NCI-H2196 (cell line): ENCODE results near the gene MRGPRD.
A peak's percentile ranks its signal among the peaks of the same experiment; 100 is the strongest.
"Not testable (repeated sequence)": the region's sequence is repeated elsewhere in the genome, so short reads cannot be mapped to it uniquely, and the experiment has no call there.

ENCODE experiments used
- DNase-seq: peaks from one replicate; lab custom pipeline; 2025; ENCODE audit not compliant: unreplicated experiment; lab: John Stamatoyannopoulos, UW

MRGPRD gene

DNA sequence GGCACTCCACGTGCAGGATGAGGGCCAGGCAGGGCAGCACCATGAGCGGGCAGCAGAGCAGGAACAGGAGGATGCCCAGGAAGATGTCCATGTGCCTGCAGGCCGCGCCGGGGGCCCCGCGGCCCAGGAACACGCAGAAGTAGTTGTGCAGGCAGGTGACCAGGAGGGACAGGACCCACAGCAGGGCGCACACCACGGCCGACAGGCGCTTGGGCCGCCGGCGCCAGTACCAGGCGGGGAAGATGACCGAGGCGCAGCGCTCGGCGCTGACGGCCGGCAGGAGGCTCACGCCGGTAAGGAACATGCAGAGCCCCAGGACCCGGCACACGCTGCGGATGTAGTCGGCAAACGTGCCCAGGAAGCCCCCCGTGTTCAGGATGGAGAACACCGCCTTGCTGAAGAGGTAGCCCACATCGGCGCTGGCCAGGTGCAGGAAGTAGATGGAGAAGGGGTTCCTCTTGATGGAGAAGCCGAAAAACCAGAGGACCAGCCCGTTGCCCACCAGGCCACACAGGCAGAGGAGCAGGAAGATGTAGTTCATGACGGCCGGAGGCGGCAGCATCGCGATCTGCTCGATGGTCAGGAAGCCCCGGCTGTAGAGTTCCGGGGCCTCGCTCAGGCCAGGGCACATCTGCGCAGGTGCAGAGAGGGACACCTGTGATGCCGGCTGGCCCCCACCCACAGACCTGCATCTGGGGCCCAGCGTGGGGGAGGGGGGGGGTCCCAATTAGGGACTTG, 25.0 kb upstream of the MRGPRD start:
- DNase-seq, result no peak

DNA sequence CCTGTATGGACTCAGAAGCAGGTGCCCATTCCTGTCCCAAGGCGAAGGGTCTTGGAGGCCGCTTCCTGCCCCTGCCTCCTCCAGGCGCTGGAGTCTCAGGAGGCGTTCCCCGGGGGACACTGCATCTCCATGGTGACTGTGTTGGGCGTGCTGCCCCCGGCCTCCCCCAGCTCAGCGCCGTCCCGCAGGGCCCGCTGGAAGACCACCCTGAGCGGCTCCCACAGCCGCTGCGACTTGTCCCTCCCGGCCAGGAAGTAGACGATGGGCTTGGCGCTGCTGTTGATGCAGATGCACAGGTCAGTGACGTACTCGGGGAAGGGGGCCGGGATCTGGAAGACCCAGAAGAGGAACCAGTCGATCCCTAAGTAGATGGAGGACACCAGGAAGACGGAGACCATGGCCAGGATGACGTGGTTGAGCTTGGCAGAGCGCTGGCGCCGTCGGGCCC, 24.4 kb upstream of the MRGPRD start:
- no peak for DNase-seq

DNA sequence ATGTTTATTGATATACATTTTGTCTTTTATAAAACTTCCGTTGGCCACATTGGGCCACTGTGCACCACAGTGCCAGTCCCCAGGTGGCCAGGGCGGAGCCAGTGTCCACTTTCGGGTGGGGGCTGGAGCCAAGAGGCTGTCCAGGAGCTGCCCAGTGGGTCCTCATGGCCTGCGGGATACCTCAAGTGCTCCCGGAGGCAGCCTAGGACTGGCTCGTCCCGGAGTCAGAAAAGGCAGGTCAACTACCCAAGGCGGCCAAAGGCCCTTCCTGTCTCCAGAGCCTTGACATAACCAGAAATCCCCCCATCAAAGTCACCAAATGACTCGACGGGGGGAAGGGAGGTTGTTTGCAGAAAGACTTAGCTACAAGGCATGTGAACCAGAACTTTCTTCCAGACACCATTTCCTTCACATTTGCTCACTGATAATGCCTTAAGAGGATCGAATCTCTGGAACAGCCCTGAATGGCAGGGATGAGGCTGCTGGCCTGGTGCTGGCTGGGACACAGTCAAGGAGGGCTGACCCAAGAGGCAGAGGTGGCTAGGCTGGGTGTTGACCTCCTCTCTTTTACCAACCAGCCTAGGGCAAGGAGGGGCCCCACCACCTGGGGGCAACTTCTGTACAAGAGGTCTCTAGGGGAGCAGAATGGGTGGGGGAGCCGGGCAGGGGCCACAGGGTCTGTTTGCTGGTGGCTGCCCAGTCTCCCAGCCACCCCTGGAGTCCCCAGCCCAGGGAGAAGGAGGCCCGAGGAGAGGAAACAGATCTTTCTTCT, 23.8 kb upstream of the MRGPRD start:
- DNase-seq, result no peak

DNA sequence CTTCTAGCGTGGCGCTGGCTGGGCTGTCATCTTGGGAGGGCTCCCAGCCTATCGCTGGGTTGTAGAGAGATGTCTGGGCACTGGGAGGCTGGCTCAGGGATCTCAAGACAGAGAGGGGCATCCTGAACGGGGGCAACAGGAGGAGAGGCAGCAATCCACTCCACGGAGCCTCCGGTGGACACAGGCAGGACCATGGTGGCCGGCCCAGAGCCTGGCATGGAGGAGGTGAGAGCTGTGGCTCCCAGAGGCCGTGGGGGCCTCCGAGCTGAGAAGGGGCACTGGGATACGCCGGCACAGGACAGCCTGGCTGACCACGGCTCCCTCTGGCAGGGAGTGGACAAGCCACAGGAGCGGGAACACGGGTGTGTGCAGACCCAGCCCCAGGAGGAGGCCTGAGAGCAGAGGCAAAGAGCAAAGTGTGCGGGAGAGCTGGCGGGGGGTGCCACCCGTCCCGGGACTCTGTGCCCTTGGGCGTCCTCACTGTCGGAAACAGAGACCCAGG, 23.1 kb upstream of the MRGPRD start:
- no peak for DNase-seq

DNA sequence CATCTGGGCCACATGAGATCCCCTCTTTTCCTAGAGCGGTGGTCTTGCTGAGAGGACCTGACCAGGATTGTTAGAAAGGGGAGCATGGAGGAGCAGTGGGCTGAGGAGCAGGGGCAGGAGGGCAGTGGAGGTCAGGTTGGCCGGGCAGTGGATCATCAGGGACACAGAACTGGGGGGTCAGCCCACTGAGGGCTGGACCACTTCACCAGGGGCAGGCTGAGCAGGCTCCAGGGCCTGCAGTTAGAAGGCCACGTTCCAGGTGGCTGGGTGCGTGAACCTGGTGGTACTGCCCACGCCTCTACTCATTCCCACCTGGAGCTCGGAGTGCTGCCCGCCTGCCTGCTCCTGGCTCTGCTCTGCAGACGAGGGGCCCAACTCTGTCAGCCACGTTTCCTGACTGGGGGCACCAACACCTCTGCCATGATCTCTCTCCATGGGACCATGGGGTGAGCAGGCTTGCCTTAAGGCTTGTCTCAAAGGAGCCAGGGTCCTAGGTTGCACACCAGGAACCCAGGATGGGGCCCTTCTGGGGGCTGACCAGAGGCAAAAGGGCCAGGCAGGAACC, 22.6 kb upstream of the MRGPRD start:
- DNase-seq, result no peak

DNA sequence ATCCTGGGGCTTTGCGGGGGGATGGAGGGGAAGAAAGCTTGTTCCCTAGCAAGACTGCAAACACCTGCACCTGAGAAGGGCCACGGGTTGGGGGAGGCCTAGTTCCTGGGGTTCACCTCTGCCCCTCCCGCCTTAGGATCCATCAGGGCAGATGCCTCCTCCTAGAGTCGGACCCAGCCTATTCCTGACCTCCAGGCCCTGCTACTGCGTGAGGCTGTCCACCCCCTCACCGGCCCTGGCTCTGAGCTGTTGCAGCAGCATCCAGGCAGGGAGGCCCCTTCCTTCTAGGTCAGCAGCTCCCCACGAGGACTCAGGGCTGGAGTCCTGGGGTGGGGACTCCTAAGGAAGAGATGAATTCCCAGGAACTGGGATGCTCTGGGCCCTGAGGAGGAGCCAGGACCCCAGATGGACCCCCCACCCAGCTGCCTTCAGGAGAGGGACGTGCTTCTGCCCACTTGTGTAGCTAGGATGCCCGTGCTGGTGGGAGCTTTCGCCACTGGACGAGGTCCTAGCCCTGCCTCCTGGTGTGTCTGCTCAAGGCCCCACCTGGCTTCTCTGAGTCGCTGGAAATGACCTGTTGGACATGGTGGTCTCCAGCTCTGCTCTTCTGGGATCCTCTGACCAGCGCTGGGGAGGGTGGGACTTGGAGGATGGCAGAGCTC, 21.9 kb upstream of the MRGPRD start:
- DNase-seq, result no peak

DNA sequence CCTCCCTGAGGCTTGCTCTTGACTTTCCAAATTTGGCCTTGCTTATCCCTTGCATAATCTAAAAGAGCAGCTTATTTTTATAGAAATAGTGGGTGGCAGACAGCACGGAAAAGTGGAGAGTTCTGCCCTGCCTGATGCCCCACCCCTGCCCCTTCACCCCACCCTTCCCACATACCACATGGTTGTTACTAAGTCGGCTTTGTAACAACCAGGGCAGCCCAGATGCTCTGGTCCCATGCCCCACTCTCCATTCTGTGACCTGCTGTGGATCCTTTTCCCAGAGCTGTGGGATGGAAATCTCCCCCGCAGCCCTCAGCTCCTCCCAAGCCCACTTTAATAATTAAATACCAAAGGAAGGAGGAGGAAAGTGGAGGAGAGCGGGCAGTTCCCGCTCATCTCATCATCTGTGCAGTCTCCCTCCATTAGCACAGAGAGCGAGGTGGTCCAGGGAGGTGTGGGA, 21.4 kb upstream of the MRGPRD start:
- no peak for DNase-seq

DNA sequence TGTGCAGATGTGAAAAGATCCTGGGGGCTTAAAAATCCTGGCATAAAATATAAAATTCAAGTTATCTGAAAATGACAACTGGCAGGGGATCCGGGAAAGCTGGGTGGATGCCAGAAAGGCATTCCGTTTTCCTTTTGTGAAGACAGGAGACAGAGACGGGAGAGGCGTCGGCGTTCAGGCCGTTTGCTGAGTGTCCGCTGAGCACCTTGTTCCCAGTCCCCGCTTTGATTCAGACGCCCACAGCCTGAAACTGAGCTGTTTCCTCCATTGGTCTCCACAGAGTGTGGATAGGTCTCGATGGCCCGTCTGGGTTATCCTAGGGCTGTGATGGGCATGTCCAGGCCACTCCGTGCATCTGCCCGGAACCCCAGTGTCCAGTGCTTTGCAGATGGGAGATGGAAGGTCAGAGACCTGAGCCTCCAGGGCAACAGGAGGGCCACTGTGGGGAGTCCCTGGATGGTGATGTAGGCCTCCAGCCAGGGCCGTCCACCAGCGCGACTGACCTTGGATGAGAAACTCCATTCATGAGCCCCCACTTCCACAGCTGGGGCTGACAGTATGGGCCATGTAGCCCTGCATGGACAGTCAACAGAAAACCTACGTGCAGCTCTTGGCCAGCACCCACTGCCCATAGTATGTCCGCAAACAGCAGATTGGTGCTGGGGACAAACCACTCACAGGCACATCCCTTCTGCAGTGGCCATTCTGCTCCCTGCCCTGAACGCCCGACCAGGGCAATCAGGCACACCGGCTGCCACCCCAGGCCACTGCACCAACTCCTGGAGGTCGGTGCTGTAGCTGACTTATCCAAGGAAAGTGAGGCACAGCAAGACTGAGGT, 20.7 kb upstream of the MRGPRD start:
- no peak for DNase-seq

DNA sequence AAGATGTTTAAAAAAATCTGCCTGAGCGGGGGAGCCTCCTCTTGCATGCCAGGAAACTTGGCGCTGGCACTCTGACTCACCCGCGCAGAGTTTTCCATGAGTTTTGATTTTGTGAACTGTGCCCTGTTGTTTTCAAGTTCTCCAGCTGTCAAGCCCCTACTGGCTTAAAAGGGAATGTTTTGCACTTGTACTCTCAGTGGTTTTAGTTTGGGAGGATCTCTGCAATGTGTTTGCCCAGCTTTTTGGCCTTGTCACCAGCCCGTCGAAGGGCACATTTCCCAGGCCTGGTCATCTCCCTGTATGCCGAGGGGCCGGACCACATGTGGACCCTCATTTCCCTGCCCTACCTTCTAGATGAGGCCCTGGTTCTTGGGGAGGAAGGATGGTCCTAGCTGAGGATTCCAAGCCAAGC, 20.1 kb upstream of the MRGPRD start:
- DNase-seq, result no peak

DNA sequence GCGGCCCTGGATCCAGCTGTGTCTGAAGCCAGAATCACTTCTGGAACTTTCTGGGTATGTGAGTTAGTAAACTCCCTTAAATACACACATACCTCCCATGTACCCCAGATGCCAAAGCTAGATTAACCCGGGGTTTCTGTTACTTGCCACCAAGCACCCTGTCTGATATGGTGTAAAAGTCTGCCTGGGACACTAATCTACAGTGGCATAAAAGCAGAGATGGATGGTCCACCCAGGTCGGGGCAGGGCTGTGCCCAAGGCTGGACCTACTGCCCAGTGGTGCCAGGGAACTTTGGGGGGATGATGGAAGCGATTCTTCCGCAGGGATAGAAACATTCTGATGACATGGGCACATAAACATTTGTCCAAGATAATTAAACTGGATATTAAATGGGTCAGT, 19.6 kb upstream of the MRGPRD start:
- no peak for DNase-seq

DNA sequence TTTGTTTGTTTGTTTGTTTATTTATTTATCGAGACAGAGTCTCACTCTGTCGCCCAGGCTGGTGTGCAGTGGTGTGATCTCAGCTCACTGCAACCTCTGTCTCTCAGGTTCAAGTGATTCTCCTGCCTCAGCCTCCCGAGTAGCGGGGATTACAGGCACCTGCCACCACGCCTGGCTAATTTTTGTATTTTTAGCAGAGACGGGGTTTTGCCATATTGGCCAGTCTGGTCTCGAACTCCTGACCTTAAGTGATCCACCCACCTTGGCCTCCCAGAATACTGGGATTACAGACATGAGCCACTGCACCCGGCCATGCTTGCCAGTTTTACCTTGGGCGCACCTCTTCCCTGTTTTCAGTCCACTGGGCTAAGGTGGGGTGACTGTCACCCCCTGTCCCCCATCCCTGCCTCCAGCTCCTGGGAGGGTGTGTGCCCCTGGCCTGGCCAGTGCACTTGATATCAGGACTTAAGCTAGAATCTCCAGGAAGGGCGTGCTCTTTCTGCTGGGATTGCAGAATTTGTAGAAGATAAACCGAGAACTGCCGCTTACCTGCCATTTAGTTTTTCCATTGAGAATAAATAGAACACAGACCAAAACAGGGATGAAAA, 19.1 kb upstream of the MRGPRD start:
- DNase-seq, result not testable (repeated sequence)

DNA sequence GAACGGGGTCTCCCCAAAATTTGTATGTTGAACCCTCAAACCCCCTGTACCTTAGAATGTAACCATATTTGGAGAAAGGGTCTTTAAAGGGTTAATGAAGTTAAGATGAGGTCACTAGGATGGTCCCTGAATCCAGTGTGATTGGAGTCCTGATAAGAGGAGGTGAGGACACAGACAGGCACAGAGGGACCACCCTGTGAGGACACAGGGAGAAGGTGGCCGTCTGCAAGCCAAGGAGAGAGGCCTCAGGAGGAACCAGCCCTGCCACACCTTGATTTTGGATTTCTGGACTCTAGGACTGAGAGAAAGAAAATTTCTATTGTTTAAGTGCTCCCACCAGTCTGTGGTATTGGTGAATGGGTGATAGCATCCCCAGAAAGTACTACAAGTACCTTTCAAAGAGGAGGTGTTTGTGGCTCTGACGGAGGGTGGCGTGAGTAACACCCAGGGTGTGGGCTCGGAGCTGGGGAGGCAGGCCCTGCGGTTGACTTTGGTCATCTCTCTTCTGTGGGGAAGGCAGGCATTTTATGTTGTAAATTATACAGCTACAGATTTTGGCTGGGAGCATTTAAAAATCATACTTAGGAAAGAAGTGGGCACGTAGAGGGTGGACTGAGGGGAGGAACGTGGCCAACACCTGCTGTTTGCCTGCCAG, 18.4 kb upstream of the MRGPRD start:
- DNase-seq, result no peak

DNA sequence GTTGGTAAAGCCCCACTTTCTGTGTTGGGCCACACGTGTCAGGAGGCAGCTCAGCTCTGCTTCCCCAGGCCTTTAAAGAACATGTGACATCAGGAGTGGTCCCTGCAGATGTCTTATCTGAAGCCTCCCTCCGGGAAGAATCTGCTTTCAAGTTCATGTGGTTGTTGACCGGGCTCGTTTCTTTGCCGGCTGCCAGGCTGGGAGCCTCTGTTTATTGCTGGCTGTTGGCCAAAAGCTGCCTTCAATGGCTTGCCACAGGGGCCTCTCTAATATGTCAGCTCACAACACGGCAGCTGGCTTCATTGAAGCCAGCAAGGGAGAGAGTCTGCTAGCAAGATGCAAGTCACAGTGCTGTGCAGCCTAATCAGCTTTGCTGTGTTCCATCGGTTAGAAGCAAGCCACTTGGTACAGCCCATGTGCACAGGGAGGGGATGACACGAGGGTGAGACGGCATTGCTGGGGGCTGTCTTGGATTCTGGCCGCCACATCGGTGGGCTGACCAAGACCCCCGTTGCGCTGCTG, 17.7 kb upstream of the MRGPRD start:
- peak; percentile 61 for DNase-seq

DNA sequence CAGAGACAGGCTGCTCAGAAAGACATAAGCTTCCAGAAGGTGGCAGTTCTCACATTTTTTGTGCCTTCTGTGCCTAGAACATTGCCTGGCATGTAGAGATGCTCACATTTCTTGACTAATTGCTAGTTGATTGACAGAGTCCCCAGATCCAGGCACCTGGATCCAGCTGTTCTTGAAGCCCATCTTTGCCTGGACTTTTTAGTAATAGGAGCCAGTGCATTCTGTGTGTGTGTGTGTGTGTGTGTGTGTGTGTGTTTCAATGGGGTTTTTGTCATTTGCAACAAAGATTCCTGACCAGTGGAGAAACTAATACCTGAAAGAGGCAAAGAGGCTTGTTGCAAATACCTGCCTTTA, 17.2 kb upstream of the MRGPRD start:
- DNase-seq, result no peak

DNA sequence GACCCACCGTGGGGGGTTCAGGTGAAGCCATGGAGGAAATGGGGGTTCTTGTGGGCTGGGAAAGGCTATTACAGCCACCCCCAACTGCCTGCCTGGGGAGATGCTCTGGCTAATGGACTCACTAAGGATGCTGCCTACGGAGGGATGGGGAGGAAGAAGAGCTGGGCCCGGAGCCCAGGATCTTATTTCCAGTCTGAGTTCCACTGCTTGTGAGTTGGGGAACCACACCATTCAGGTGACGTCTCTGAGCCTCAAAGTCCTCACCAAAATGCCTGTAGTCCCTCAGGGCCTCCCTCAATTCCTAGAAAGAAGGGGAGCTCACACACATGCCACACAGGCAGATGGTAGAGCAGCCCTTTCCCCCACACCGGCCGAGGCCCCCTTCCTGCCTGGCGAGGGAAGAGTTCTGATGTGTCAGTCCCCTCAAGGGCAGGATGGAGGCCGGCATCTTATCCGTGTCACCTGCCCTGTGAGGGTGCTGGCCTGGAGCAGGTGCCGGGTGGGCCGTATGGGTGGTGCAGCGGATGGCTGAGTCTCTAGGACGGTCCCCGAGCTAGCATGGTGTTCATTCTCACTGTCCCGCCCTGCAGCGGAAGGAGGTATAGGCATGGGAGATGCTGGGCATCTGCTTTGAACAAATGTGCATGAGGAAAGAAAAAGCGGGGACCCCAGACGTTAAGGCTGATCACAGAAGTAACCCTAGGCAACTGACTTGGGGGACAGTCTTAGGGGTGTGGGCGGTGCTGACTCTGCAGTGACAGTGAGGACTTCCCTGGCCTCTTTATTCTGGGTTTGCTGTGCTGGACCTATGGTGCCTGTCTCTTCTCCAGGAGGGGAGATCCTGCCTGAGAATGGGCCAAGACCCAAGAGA, 16.6 kb upstream of the MRGPRD start:
- no peak for DNase-seq

DNA sequence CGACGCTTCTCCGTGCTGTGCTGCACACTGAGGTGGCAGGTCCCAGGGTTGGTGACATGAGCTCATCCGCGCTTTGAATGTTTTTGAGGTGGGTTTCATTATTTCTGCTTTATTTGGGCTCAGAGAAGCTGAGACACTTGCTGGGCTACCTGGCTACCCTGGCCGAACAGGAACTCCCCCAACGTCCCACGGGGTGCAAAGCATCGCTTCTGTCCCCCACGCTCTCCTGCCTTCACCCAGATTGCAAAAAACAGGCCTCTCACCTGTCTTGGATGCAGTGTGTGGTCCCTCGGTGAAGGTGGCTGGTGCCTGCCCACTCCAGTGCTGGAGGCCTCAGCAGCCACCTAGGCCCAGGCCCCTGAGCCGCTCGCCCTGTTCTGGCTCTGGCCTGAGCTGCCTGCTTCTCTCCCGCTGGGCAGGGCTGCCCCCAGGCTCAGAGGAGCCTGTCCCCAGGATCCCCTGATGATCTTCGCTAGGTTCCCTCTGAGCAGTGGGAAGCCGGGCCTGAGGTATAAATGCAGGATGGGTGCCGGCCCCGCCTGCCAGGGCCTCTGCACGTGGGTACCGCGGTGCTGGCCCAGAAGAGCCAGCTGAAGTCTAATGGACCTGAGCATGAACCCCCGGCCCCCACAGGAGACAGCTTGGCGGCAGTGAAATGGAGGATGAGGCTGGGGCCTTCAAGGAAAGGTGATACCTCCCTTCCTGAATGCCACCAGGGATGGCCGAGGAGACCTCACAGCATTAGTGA, 15.8 kb upstream of the MRGPRD start:
- no peak for DNase-seq

DNA sequence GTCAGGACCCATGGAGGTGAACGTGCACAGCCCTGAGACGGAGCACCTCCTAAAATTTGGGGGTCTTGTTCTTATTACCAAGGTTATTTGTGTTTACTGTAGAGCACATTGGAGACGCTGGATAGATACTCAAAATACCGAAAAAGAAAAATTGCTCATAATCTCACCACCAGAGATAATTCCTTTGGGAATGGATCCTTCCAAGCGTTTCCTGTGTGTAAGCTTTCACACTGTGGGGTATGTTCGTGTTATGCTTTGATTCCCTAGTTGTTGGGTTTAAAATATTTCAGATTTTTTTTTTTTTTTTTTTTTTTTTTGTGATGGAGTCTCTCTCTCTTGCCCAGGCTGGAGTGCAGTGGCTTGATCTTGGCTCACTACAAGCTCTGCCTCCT, 14.1 kb upstream of the MRGPRD start:
- no peak for DNase-seq
